ENCODE measurements around the gene RAB3GAP2.
"Not testable (repeated sequence)": the region's sequence is repeated elsewhere in the genome, so short reads cannot be mapped to it uniquely, and the experiment has no call there.

RAB3GAP2 gene

DNA sequence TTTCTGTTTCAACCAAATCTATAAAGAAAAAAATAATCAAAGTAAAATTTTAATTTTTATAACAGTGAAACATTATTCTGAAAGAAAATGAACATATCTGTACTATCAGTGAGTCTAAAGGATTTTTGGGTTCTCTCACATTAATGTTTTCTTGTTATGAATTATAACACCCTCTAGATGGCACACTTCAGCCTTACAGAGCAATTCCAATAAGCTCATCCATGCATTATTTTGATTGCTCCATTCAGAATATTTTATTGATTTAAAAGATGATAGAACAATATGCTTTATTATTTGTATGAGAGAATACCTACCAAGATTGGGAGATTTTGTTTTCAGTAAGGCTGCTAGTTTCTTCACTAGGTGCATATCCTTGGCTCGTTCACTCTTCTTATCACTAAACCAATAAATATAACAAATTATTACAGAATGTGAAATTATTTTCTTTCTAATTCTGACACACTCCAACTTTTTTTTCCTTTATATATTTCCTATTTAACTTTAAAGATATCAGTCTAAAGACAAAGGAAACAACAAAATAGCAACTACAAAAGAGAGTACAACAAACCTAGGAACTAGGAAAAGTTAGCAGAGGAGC is 82.4 kb downstream of the RAB3GAP2 start:
- DNase-seq (ENCODE audit: low read depth): no peak

DNA sequence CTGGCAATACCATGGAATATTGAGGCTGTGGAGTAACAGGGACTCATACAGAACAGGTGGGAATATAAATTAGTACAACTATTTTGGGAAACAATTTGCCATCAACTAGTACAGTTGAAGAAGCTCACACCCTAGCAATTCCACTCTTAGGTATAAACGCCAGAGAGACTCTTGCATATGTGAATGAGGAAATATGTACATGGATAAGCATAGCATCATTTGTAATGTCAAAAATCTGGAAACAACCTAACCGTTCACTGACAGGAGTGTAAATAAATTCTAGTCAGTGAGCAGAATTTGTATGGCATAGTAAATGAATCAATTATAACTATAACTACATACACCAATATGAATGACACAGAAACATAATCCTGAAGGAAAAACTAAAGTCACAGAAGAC is 83.7 kb downstream of the RAB3GAP2 start:
- no peak for DNase-seq (ENCODE audit: low read depth)

DNA sequence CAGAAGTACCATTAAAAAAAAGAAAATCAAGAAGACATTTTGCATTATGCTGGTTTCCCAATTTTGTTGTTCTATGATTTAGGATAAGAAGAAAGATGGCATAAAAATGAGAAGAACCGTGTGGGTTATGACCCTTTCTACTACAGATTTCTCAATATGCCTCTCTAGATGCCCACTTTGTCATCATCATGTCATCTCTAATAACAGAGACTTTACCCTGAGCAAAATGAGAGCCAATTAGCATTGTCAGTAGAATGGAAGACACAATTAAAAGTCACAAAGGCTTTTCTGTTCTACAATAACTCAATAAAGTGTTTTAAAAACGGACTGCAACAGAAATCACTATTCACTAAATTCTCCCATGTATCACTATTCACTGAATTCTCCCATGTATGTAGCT is 85.5 kb downstream of the RAB3GAP2 start:
- no peak for DNase-seq (ENCODE audit: low read depth)

DNA sequence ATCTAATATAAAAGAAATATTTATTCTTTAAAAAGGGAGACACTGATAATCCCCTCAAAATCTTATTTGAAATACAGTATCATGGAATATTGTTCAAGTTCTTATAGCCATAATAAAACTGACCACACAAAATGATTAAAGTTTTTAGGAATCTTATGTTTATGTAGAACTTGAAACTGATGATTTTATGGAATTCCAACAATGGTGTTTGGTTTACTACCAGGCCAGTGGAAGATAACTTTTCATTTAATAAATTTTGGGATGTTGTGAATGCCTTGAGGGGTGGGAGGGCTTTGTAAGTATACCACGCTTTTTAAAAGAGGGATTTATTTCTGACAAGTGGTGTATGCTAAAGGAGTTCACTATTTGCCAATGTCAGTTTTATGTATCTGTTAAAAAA is 87.7 kb downstream of the RAB3GAP2 start:
- DNase-seq (ENCODE audit: low read depth): no peak

DNA sequence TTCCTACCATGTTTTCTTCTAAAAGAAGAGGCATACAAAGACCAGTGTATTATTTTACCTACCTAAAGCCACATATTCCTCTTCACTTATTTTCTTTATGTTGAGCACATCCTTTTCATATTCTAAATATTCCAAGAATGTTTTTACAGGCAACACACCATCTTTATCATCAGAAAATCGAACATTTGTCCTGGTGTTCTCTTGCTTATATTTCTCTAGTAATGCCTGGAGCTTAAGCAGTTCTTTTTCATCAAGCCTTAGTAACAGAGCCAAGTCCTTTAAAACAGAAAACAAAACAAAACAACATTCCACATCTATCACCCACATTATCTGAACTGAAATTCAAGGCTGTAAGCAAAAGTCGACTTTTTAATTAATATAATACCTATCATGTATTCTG is 89.6 kb downstream of the RAB3GAP2 start:
- DNase-seq (ENCODE audit: low read depth): no peak

DNA sequence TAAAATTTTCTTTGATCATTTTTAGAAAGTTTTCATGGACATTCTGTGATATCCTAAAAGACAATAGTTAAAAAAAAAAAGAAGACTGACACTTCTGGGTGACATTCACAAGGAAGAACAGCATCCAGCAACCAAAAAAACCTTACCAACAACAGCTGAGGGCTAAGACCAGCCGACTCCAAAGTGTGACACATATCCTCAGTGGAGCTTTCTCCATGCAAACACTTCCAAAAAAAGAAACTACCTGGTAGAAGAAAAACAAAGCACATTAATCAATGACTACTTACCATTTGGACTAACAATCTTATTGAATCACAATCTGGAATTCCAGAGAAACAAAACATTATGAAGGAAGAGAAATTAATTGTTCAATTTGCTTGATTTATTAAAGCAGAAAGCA is 90.1 kb downstream of the RAB3GAP2 start:
- DNase-seq (ENCODE audit: low read depth): no peak

DNA sequence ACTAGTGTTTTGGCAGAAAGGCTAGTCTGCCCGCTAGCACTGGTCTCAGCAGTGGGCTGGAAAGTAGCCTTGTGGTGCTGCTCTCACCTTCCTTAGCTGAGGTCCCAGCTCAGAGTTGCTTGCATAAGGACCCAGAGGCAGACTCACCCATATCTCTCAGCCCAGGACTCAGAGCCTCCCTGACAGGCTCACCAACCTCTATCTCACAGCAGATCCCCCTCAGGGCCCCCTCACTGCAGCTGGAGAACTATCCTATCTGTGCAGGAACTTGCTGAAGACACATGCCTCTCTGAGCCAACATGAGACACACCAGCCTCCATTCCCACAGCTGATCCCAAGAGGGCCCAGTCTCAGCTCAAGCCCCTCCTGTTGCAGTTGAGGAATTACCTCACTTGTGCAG is 95.7 kb downstream of the RAB3GAP2 start:
- no peak for DNase-seq (ENCODE audit: low read depth)

DNA sequence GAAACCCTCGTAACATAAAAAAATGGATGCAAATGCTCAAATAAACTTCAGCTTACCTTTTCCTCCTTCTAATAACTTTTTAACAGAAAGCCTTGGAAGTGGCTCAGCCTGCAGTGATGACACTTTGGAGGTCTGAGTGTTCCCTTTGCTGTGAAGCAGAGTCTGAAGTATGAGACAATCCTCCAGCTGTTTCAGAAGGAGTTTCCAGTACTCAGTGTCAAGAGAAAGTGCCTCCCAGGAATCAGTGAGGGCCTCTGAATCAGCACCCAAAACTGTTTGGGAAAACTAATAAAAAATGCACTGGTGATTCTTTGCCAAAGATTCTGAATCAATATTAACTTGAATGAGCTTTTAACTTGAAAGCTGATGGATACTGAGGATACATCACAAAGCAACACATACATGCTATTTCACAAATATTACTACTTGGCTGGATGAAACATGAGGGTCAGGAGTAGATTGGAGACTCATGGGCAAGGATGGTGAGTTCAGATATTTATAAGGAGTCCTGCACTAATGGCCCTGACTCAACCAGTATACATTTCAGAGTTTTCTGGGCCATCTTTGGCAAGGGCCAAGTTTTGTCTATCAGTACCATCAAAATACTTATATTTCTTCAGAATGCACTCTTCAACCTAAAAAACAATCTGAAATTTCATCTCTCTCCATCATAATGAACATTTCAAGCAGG is 101.3 kb downstream of the RAB3GAP2 start:
- no peak for DNase-seq (ENCODE audit: low read depth)

DNA sequence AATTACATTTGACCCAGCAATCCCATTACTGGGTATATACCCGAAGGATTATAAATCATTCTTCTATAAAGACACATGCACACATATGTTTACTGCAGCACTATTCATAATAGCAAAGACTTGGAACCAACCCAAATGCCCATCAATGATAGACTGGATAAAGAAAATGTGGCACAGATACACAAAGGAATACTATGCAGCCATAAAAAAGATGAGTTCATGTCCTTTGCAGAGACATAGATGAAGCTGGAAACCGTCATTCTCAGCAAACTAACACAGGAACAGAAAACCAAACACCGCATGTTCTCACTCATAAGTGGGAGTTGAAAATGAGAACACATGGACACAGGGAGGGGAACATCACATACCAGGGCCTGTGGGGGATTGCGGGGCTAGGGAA is 102.4 kb downstream of the RAB3GAP2 start:
- not testable (repeated sequence) for DNase-seq (ENCODE audit: low read depth)

DNA sequence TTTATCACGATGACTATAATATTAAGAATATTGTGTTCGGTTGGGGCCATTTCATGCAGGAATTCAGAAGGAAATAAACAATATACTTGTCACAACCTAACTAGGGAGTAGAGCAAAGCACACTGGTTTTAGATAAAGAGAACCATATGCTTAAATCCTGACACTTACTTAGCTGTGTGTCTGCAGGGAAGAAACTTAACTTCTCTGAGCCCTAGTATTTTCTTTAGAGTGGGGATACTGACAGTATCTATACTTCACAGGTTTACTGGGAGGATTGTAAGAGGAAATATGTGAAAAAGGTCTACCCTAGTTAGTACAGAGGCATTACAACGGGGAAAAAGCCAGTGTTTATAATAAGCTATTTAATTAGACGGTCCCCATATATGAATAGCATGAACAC is 105.4 kb downstream of the RAB3GAP2 start:
- DNase-seq (ENCODE audit: low read depth): no peak

DNA sequence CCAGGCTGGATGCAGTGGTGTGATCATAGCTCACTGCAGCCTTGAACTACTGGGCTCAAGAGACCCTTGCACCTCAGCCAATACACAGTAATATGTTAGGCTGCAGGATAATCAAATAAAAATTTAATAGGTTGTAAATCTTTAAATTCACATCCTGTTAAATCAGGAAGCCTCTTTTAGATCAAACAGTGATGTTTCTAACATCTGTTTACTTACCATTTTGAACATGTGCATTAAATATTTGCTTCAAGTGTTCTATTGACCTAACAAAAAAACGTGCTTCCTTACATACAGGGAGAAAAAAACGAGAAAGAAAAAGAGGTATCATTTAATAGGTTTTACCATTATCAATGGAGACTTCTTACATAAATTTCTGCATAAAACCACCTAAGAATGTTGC is 107.7 kb downstream of the RAB3GAP2 start:
- no peak for DNase-seq (ENCODE audit: low read depth)

DNA sequence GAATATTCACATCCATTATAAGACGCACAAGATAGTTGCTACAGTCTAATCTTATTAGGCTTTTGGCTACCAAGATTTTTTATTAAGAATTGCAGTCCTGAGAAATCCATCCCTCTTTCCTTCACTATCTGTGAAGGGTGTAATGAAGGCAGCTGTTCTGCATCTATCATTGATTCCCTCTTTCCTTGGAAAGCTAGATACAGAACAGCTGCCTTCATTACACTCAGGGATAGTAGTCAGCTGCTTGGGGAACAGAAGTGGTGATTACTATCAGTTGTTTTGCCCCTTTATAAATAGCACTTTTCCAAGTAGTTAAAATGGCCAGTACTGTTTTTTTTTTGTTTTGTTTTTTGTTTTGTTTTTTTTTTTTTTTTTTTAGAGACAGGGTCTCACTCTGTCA is 108.1 kb downstream of the RAB3GAP2 start:
- DNase-seq (ENCODE audit: low read depth): no peak

DNA sequence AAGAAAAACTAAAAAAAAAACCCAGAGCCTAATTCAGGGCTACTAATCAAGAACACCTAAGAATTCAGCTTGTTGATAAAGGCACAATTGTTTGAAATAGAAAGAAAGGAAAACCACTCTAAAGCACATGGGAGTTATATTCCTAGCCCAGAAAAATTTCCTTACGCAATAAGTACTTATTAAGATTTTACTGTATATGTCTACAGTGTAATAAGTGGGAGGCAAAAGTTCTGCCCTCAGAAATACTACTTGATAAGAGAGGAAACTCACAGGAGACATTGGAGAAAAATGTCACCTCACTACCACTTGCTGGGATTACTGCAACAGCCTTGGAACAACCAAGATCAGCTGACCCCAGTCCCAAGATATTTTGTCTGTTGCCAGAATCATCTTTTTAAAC is 112.2 kb downstream of the RAB3GAP2 start:
- DNase-seq (ENCODE audit: low read depth): no peak

DNA sequence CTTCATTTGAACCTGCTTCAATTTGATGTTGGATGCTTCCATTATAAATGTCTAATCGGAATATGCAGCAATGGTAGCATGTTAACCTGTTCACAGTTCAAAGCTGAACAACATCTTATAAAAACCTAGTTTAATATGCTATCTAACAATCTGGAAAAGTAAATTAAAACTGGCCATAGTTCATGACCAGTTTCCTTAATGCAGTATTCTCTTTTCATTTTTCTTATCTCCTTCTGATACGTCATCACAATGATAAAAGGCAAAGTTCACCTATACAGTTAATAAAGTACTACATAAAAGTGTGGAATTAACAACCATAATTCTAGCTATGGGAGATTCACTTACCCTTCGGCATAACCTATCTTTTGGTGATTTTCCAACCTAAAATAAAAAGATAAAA is 113.2 kb downstream of the RAB3GAP2 start:
- DNase-seq (ENCODE audit: low read depth): no peak

DNA sequence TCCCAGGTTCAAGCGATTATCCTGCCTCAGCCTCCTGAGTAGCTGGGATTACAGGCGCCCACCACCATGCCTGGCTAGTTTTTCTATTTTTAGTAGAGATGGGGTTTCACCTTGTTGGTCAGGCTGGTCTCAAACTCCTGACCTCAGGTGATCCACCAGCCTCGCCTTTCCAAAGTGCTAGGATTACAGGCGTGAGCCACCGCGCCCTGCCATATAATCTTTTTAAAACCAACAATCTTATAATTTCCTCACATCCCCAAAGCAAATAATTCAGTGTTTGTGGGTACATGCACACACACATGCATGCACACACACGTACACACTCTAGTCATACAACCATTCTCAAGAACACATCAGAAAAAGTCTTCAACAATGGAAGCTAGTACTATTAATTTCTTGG is 113.7 kb downstream of the RAB3GAP2 start:
- not testable (repeated sequence) for DNase-seq (ENCODE audit: low read depth)

DNA sequence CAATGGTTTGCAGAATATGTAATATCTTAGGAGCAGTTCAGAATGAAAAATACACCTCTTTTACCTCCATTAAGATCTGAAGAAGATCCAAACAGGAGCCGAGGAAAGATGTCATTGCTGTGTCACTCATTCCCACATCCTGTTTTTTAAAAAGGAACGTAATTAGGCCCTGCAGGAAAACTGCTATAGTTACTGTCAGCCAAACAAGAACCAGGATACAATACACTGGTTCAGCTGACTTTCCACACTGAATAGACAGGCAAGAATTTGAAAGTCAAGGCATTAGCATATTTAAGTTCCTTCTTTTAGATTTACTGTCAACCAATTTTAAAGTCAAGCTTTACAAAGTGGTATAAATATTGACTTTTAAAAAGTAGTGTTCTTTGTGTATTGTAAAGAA is 114.5 kb downstream of the RAB3GAP2 start:
- DNase-seq (ENCODE audit: low read depth): no peak

DNA sequence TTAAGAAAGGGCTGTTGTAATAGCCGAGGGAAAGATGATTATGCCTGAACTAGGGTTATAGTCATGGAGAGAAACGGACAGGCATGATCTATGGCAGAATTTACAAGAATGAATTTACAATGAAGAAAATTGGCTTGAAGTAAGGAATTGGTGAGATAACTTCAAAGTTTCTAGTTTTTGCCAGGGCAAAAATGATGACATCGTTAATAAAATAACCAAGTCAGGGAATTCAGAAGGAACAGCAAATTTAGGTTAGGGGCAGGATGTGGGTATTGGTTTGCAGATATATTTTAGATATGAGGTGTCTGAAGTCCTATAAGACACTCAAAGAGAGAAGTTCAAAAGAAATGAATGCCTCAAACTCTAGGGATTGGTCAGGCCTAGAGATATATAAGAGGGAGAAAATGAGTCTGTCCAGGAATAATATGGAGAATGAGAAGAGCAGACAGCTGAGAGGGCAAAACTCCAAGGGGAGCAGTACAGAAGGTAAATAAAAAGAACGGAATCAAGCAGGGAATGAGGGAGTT is 115.6 kb downstream of the RAB3GAP2 start:
- DNase-seq (ENCODE audit: low read depth): no peak

DNA sequence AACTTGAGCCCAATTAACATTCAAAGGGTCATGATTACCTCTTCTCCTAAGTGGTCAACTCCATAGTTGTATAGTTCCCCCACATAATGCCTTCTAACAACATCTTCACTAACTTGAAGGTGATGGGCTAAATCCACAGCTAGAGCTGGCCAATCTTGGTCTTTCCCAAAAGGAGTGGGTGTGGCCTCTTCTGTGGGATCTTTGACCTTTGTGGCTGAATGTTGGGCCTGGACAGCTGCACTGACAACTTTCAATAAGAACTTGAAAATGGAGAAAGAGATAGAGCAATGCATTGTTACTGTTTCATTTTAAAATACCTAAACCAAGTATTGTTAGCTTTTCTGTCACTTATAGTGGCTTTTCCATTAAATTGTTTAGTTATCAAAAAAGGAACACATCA is 119.1 kb downstream of the RAB3GAP2 start:
- no peak for DNase-seq (ENCODE audit: low read depth)

DNA sequence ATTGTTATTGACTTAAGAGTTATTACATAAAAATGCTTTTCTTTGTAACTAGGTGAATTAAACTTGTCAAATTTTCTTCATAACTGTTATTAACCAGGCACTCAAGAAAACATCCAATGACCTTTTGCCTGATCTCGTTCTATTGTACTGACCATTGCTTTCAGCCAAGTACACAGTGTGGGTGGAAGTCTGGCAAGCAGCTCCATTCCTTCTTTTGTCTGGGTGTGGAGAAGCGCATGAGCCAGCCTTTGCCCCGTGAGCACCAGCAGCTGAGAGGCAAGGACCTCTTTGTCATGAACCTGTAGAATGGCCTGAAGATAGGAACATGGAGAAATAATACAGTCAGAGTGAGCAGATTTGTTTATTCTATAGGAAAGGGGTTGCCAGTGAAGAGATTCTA is 120.8 kb downstream of the RAB3GAP2 start:
- no peak for DNase-seq (ENCODE audit: low read depth)

DNA sequence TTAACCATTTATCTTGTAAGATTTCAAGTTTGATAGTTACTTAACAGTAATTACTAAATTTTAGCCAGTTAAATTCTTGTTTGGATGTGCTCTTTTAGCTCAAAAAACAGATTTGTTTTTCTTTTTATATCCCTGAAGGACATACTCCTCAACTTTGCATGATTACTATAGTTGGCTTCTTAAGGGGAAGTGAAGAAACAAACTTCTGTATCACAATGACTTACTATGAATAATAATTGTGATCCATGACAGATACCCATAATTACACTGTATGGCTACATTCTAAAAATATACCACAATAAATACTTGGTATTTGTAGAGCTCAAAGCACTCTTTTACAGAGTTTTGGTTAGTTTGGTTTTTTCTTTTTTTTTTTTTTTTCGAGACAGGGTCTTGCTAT is 122.5 kb downstream of the RAB3GAP2 start:
- DNase-seq (ENCODE audit: low read depth): no peak

DNA sequence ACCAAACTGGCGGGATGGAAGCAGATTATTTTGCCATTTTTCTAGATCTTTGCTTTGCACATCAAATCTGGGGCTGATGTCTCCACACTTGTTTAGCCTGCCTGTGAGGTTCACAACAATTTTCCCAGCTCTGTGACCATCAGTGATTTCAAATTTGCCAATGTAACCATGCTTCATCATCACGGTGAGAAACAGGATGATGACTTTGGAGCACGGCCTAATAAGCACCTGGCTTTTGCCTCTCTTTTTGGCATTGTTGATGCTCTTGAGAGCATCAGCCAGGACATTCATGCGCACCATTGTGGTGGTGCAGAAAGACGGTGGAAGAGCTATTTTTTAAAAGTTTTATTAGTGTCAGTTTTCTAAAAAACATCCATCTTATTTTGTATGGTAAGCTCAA is 128.2 kb downstream of the RAB3GAP2 start:
- DNase-seq (ENCODE audit: low read depth): no peak

DNA sequence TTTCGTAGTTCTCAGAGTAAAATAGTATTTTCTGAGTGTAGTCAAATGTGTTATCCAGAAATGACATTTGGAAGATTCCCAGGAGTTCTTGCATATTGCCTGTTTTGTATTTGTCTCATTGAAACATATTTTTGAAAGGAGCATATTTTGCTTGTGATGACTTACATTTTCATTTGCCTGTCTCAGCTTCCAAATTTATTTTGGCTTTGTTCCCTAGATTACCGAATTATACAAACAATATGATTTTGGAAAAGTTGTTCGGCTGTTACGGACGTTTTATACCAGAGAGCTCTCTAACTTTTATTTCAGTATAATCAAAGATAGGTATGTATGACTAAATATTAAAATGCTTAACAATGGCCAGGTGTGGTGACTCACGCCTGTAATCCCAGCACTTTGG is 132.3 kb downstream of the RAB3GAP2 start:
- no peak for DNase-seq (ENCODE audit: low read depth)

DNA sequence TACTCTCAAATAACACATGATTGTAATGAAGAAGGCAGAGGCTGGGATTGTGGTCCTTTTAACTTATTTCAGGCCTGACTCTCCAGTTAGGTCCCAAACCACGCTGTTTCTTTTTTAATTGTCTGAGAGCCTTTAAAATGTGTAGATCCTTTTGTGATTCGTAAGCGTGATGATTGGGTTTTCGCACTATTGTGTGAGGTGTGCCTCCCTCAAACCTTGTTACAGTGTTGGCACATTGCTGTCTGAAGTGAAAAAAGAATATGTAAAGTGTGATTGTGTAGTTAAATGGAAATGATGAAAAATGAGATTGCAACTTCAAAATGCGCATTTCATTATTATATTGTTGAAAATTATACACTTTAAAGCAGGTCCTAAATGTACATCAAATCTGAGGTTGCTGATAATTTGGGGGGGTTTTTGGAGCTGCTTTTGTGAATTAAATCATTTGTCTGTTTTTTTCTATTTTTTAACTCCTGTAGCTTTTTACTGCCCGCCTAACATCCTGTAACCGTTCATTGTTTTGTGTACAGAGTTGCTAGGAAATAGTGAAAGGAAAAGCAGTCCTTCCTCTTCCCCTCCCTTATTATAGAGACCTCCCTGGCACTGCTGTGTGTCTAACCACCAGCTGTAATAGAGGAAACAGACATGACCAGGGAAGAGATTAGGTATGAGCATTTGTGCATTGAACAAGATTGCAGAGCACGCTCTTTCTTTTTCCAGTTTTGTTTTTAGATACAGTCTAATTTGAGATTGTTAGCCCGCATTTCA is 135.1 kb downstream of the RAB3GAP2 start:
- DNase-seq (ENCODE audit: low read depth): no peak

Measured in stimulated activated CD8-positive, alpha-beta memory T cell treated with anti-CD3 and anti-CD28 coated beads, Interleukin-12 subunit alpha, Interleukin-12 subunit beta, amount 100 ng/mL, for 4 hours (primary cell).